Islet precursor cell (in vitro differentiated cells): ENCODE data around the gene TAF7L.
A peak's percentile ranks its signal among the peaks of the same experiment; 100 is the strongest.
"Not testable (repeated sequence)": the region's sequence is repeated elsewhere in the genome, so short reads cannot be mapped to it uniquely, and the experiment has no call there.

Experiments
- DNase-seq: peaks from one replicate; pipeline ENCODE4 v3.0.0-alpha.2; 2018

TAF7L gene

DNA sequence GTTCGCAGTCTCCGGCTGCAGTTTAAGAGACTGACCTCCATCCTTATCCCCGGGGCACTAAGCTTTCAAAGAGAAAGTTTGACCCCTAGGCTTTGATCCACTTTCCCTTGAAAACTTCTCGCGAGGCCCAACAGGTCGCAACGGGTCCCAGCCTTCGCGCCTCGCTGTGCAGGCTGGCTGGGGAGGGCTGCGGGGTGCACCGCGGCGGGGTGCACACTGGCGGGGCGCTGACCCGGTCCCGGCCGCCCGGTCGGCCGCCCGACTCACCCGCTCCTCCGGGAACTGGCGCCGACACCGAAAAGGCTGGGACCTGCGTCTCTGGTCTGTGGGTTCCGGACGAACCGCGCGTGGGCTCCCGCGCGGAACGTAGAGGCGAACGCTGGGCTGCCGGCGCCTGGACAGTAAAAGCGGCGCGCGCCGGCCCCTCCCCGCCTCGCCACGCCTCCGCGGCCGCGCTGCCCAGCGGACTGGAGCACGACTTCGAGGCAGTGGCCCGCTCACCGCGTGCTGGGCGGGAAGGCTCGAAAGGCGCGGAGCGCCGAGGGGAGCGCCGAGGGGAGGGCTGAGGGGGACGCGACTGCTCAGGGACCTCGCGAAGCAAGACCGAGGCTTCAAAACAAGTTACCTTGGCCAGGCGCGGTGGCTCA is at the start of gene TAF7L:
Gene TAF7L, minus strand, starts transcription at position 378 of the 647 bp plus-strand sequence. CDS start 3,791 bp downstream, outside the sequence.
- no peak for DNase-seq

GRCh38 chrX:101337776-101338271 is 46.7 kb upstream of the TAF7L start:
- DNase-seq: no peak

GRCh38 chrX:101334310-101334709 is 43.2 kb upstream of the TAF7L start:
- DNase-seq: not testable (repeated sequence)

GRCh38 chrX:101326600-101326999 is 35.5 kb upstream of the TAF7L start:
- not testable (repeated sequence) for DNase-seq

DNA sequence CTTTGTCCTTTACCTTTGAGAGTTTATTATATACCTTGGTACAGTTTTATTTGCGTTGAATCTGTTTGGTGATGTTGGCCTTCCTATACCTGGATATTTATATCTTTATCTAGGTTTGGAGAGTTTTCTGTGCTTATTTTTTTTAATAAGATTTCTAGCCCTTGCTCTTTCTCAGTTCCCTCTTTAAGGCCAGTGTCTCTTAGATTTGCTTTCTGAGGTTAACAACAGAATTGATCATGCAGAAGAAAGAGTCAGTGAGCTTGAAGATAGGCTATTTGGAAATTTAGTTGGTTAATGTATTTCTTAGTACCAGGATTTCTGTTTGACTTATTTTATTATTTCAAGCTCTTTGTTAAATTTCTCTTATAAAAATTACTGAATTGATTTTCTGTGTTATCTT is 12.7 kb upstream of the TAF7L start:
- no peak for DNase-seq

GRCh38 chrX:101295603-101296002 is 4.5 kb upstream of the TAF7L start:
- not testable (repeated sequence) for DNase-seq

DNA sequence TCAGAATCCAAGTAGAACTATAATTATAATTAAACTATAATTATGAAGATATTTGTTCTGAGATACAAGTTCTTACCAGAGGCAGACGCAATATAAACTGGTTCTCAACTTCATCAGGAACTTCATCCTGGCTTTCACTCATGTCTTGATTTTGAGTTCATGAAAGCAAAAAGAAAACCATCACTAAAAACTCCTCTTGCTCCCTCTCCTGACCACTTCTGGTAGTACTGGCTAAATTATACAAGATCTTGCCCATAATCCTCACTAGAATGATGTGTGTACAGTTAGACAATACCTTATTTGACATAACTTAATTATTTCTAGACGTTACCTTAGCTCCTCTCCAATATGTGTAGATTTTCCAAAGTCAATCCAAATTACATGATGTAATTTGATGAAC is 3.7 kb downstream of the TAF7L start:
- DNase-seq: no peak

GRCh38 chrX:101276238-101276637 is 14.9 kb downstream of the TAF7L start:
- DNase-seq: no peak

DNA sequence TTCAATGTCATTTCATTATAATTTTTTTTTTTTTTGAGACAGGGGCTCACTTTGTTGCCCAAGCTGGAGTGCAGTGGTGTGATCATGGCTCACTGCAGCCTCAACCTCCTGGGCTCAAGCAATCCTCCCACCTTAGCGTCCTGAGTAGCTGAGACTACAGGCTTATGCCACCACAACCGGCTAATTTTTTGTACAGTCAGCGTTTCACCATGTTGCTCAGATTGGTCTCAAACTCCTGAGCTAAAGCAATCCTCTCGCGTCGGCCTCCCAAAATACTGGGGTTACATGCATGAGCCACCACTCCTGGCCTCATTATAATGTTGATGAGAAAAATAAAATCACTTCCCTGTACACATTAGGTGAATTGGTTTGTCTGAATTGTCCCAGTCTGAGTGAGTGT is 16.9 kb downstream of the TAF7L start:
- no peak for DNase-seq

- no peak for DNase-seq
These were observed 25.2 kb downstream of the TAF7L start for GRCh38 chrX:101265869-101266428.

GRCh38 chrX:101263766-101264165 is 27.4 kb downstream of the TAF7L start:
- DNase-seq: no peak

- DNase-seq: no peak
These were observed 28.5 kb downstream of the TAF7L start for GRCh38 chrX:101262590-101262989.

DNA sequence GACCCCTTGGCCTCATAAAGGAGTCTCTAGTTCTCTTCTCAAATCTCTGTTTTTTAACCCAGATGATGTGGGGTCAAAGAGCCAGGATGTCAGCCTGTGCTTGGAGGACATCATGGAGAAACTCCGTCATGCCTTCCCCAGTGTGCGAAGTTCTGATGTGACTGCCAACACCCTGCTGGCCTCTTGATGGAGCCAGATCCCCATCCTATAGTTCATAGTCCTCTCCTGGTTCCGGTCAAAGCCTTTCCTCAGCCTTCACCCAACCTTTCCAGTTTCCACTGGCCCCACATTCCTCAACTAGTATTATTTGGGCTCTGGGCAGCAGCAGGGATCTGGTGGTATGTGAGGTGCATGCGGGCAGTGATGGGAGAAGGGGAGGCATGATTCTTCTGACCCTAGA is 30.7 kb downstream of the TAF7L start:
- DNase-seq: no peak

DNA sequence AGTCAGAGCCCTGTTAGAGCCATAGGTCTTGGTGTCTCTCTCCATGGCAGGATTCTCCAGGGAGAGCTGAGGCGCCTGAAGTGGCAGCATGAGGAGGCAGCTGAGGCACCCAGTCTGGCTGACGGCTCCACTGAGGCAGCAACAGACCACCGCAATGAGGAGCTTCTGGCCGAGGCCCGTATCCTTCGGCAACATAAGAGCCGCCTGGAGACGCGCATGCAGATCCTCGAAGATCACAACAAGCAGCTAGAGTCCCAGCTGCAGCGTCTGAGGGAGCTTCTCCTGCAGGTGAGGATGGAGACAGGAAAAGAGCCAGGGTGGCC is 32.9 kb downstream of the TAF7L start:
- no peak for DNase-seq

- no peak for DNase-seq
These were observed 33.5 kb downstream of the TAF7L start for GRCh38 chrX:101257448-101258258.

- peak; percentile 52 for DNase-seq
These were observed 38.5 kb downstream of the TAF7L start for GRCh38 chrX:101252634-101253033.

- DNase-seq: no peak
These were observed 49.6 kb downstream of the TAF7L start for GRCh38 chrX:101241531-101241930.

DNA sequence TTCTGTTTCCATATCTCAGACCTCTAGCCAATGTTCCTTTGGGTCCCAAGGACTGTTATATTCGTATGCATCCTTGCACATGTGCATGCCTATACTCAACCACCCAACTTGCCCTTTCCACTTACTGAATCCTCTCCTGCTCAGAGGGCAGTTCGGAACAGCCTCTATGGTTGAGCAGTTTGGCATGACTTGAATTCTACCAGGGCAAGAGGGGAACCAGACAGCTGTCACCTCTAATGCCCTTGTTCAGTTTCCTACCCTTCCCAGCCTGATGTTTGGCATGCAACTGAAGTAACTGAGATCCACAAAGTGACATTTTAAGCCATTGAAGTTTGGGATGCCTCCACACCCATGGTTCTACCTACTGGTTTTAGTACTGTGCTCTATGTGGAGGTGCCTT is 54.1 kb downstream of the TAF7L start:
- no peak for DNase-seq

DNA sequence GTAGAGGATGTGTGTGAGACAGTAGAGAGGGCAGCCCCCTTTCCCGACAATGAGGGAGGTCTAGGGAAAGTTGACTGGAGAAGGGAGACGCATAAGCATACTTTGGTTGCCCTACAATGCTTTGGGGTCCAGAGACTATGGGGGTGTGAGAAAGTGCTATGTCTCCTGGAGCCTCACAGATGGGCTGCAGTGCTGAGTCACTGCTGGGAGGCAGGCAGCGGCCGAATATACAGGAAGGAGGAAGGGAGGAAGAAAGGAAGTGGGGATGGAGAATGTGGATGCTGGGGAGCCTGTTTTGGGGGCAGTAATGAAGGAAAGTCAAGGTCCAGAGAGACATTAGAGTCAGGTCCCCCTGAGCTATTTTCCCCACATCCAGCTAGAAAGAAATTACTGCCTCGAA is 58.8 kb downstream of the TAF7L start:
- DNase-seq: no peak

DNA sequence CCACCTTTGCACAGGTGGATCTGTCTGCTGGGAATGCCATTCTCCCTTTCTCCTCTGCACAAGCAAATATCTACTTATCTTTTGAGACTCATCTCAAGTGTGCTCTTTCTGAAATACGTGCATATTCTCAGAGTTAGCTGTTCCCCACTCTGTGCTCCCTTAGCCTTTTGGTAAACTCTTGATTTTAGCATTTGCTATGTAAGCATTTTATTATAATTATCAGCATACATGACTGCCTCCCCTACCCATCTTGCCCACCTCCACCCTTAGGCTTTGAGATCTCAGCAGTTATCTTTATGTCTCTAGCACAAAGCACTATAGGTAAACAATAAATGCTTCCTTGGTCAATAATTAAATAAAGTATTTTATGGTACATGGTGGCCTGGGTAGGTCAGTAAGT is 60.1 kb downstream of the TAF7L start:
- no peak for DNase-seq

GRCh38 chrX:101230636-101231035 is 60.5 kb downstream of the TAF7L start:
- DNase-seq: no peak

DNA sequence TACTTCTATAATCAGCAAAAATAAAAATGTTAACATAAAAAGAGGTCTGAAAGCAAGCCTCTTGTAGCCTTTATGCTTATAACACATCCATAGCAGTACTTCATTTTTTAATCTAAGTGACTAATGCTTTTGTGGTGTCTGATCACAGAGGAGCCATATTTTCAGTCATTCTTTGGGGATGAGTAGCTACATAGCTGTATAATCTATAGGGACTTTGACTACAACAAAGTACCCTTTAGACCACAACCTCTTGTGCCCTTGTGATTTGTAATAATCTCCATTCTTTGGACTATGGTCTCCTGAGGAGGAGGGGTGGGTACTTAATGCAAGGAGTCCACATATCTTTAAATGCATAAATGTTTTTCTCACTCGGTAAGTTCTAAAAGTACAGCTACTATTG is 62.0 kb downstream of the TAF7L start:
- DNase-seq: no peak

- DNase-seq: no peak
These were observed 67.9 kb downstream of the TAF7L start for GRCh38 chrX:101223226-101223625.

- no peak for DNase-seq
These were observed 70.4 kb downstream of the TAF7L start for GRCh38 chrX:101220662-101221260.
